HUDEP-2 (cell line): ENCODE measurements around the gene CARD9.
A peak's percentile ranks its signal among the peaks of the same experiment; 100 is the strongest.

Experiments
- DNase-seq, 76 experiments: peaks; one replicate each; lab custom pipeline; 2025; ENCODE audit not compliant: unreplicated experiment in 76 of 76; lab: John Stamatoyannopoulos, UW

CARD9 gene

DNA sequence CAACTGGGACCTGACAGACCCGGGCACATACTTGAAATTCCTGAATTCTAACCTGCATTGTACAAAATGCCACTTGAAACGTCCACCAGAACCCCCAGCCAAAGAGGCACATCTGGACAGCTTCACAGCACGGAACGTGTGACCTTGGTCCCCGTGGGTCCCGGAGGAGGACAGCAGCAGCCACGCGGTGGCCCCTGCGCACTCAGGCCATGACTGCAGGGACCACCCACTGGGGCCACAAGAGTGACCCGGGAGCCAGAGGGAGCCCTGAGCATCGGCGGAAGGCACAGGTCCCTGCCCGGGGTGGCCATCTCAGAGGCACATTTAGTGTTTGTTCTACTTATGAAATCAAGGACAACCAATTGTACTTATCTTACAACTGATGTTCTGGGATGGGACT is 28.6 kb upstream of the CARD9 start:
- no peak for DNase-seq

DNA sequence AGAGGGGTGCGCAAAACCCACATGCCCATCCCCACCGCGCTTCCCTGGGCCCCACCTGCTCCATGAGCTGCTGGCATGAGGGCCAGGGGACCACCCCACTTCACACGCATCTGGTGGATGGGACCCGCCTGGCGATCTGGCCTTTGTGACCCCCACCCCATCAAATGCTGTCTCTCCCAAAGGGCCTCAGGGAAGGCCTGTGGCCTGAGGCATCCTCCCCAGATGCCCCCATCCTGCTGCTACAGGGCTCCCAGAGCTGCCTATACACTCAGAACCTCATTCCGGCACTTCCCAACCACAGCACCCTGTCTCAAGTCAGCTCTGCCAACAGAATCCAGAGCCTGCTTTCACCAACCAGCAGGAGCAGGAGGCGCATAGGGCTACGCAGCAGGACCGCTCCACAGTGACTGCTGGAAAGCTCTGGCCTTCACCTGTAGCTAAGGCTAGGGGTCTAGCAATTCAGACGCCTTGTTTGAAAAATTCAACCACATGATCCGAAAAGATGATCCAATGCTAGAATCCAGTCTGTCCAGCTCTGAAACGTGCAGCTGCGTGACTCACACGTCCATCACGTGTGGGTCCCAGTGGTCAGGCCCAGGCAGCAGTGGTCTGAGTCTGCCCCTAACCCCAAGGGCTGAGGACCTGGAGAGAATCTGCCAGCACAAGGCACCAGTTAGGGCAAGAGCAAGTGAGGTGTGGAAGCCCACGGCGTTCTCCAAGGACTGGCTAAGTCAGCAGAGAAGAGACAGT is 27.9 kb upstream of the CARD9 start:
- no peak for DNase-seq

DNA sequence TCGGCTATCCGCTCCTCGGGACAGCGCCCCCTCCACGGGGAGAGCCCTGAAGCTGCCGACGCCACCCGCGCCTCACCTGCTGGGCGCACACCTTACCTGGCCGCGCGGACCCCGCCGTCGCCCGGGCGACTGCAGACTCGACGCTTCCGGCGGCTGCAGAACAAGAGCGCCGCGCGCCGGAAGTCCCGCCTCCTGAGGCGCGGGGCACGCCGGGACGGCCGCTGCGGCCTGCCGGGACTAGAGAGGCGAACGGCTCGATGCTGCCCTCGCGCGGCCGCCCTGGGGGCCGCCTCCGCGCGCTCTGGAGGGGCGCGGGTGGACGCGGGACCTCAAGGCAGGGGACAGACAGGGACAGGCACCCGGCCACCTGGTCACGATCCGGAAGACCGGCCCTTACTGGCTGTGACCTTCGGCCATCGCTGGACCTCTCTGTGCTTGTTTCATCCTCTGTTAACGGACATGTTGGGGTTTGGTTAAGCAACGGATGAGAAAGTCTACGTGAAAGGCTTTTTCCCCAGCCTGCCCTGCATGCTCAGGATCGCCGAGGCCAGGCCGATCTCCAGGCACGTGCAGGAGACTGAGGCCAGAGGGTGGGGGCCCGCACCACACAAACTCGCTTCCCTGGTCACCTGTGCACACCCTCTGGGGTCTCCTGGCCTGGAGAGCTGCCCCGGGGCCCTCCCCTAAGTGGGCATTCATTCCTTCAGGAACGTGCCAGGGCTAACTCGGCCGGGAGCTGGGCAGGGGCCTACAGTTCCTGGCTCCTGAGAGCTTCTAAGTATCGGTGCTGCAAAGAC is 26.8 kb upstream of the CARD9 start, which contains the start of gene SNAPC4:
Gene SNAPC4, minus strand, starts transcription at position 133 of the 797 bp plus-strand sequence. CDS start 1,742 bp downstream, outside the sequence.
- DNase-seq: peak in 73 of 76 experiments; percentile 4 to 85 (median 70)

DNA sequence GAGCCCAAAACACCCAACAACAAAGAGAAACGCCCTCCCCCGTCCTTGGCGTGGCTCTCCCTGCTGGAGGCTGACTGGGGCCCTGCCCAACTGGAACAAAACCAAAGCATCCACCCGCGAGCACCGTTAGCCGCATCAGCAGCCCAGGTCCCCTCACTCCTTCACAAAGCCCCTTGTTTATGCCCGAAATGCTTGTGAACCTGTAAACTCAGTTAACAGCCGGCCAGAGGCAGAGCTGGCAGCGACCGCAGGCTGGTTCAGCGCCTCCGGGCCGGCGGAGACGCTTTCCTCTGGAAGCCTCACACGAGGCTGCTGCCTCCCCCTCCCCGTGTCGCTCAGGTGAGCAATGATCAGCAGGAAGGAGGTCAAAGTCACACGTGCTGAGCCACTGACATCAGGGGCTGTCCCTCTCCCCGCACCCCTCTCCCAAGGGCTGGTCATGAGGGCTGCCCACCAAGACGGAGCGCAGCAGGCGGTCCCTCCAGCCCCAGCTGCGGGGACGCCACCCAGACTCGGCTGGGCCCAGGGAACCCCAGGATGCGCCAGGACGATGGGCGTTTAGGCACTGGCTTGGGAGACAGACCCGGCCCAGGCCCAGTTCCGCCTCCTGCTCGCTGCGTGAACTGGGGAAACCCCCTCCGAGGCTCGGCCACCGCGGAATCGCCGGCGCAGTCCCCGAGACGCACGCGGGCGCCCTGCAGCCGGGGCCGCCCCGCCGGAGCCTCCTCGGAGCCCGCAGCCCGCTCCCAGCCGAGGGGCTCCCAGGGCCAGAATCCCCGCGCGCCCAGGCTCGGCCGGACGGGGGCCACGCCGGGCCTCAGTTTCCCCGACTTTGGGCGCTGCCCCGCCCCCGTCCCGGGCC is 25.9 kb upstream of the CARD9 start:
- DNase-seq: peak in 58 of 76 experiments; percentile 7 to 68 (median 40)

DNA sequence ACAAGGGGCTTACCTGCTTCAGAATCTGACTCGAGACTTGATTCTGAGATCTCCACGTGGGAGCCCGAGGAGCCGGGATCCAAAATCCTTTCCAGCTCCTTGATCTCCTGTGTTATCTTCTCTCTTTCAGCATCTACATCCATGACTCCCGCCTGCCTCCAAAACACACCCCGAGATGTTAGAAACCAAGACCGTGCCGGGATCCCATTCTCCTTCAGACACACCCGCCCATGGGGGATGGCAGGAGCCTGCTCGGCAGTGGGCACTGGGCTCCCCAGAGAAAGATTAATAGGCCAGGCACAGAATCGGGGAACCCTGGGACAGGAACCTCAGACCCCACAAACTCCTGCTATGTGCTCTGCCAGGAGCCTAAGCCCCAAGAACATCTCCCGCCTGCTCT is 24.8 kb upstream of the CARD9 start:
- DNase-seq: no peak

DNA sequence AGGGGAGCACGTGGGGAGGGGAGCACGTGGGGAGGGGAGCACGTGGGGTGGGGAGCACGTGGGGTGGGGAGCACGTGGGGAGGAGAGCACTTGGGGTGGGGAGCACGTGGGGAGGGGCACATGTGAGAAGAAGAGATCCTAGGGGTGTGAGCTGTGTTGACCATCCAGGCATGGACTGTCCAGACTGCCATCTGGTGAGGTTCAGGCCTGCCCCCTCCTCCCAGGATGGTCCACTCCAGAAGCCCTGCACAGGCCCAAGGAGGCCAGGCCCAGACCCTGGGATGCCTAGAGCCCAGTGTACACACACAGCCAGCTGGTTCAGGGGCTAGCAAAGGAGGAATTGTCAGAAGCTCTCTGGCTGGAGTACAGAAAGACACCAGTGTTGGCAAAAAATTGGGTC is 24.2 kb upstream of the CARD9 start:
- no peak for DNase-seq

DNA sequence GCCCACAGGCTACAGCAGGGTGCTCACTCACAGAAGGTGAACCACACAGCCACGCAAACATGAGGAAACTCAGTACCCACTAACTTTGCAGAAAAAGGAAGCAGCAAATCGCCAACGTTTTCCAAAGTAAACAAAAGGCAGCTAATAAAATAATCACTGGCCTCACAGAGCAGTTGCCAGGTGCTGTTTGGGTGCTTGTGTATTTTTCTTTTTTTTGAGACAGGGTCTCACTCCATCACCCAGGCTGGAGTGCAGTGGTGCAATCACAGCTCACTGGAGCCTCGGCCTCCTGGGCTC is 22.7 kb upstream of the CARD9 start:
- no peak for DNase-seq

DNA sequence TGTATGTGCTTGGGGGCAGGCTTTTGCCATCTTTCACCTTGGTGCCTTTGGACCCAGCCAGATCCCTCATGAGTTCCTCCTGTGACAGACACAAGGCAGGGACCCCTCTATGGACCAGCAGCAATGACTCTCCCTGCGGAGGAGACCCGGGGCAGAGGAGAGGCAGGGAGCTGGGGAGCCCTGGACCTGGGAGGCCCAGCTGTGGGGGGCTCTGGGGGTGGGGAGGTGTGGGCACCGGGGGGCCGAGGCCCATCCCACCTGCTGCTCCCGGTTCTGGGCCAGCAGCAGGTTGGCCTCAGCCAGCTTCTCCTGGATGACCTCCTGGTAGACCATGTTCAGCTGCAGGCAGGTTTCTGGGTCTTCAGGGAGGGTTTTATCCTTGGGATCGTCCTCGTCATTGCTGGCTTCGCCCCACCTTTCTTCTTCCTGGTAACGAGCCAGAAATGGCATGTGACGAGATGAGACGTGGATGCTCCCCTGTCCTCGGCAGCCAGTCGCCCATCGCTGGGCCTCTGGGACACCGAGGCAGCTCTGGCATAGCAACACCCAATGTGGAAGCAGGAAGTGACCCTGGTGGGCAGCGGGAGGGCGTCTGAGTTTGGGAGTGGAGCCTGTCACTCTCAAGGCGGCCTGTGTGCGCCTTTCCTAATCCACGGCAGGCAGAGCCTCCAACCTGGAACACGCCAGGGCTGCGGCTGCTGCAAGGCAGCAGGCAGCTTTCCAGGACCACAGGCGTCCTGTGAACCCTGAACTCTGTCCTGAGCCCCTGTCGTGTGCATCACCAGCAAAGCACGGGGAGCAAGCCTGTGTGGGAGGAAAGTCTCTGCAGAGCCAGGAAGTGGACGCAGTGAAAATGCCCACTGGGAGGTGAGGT is 22.1 kb upstream of the CARD9 start:
- no peak for DNase-seq

DNA sequence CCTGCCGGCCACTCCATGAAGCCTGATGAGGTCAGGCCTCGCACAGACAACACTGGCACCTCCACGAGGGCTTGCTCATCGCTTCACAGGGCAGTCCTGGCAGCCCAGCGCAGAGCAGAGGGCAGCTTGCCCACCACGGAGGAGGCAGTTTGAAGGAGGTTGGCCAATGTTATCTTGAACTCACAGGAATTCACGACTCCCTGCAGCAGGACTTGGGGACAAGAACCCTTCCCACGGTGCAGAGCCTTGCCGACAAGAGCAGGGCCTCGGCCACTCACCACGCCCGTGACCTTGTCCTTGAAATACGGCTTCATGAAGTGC is 21.5 kb upstream of the CARD9 start:
- peak in 31 of 76 experiments; percentile 6 to 63 (median 27) for DNase-seq

DNA sequence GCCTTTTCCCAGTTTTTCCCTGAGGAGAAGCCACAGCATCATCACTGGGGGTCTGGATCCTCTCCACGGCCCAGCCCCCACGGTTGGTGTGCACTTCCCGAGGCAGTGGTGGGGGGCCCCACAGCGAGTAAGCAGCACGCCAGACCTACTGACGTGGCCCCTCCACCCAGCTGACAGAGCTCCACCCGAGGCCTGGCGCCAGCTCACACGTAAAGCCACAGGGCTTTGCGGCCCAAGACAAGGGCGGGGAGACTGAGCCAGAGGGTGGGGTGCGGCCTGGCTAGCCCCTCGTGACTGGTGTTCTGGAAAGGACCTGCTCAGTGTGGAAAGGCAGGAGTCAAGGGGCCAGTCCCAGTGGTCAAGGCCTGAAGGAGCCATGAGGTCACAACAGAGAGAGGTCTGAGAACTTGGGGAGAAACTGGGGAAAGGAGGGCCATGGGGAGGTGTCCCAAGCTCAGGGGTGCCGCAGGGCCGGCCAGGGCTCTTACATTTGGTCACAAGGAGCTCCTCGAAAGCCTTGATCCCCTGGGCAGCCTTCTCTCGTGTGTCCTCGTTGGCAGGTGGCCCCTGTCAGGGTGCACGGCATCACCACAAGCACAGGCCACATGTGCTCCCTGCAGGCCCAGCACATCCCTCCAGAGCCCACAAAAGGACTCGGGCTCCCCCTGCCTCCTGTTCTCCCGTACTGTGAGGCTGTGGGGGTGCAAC is 21.0 kb upstream of the CARD9 start:
- DNase-seq: peak in 45 of 76 experiments; percentile 6 to 62 (median 34)

DNA sequence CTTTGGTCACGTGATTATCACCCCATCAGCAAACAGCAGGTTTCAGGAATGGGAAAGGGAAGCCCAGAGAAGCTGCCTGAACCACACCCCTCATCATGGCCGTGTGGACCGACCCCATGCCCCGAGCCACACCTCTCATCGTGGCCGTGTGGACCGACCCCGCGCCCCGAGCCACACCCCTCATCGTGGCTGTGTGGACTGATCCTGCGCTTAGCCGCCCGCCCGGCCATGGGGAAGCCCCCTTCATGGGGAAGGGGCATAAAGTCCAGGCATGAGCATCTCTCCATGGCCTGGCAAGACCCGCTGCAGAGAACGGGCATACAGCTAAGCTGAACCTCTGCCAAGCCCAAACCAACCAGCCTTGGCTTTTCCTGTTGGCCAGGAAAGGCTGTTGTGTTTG is 20.1 kb upstream of the CARD9 start:
- DNase-seq: no peak

DNA sequence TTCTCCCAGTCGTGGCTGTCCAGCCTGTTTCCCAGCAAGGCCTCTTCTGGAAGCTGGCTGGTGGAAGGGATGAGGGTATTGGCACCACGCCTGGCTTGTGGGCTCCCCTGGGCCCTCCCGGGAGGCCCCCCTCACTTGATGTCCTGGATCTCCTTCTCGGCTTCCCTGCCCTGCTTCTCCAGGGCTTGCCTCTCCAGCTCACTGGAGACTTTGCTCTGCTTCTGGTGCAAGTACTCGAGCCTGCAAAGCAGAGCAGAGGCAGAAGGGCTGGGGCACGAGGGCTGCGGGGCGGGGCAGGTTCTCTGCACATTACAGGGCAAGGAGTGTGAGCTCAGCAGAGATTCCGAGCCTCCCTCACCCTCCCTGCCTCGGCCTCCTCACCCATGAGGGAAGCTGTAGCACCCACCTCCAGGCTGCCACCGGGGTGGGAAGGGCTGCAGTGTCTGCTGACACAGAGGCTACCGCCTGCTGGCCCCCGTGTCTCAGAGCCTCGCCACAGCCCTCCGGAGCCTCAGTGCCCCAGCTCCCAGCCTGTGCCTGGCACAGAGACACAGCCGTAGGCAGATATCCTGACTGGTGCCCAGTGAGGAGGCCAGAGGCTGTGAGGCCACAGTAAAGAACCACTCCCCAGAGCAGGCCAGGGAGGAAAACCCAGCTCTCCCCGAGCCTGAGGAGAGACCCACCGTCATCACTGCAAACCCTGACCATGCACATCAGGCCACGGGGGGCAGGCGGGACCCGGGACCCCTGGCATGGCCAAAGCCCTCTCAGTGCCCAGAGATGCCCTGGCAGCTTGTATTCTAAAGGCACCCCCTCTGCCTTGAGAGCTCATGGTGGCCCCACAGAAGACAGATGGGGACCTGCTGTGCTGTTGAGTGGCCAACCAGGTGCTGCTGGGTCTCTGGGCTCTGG is 19.3 kb upstream of the CARD9 start:
- no peak for DNase-seq

DNA sequence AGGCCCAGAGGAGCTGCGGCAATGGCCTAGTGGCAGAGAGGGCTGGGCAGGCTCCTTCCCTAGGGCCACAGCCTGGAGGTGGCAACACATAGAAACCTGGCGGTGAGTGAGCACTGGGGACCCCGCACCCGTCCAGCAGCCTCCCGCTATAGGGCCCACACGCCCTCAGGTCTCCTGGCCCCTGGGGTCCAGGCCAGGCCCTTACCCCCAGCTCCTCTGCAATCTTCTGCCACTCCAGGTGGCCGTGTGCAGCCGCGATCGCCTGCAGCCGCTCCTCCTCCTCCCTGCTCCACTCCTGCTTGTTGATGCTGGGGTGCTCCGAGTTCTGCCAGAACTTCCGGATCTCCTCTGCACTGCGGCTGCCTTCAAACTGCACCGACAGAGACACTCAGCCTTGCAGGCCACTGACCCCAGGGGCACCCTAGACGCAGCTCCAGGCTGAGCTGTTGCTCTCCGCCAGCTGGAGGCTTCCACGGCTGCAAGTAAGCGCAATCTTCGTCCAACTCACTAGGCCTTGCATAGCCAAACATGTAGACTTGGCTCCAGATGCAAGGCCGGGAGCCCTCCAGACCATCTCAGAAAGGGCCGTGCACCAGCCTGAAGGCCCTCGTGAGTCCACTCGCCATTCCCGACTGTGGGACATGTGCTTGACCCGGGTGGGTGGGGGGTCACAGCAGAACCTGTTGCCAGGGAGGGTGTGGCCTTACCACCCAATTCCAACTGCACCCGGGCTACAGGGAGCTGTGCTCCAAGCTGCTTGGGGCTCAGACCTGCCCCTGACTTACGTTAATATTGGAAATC is 18.5 kb upstream of the CARD9 start:
- DNase-seq: no peak

DNA sequence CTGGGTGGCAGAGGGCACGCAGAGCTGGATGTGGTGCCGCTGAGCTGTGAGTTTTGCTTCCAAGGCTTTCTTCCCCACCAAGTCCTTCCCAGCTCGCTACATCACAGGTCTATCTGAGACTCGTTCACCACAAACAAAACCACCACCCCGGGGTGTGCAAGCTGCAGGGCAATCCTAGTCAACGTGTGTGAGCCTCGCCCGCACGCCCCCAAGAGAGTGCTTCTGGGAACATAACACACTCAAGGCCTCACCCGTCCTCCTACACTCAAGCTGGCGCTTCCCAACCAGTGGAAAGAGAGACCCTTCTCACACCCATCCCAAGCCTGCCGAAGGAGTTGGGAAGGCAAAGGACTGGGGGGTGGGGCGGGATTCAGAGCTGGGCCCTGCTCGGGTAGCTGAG is 15.9 kb upstream of the CARD9 start:
- peak in 43 of 76 experiments; percentile 8 to 59 (median 33) for DNase-seq

DNA sequence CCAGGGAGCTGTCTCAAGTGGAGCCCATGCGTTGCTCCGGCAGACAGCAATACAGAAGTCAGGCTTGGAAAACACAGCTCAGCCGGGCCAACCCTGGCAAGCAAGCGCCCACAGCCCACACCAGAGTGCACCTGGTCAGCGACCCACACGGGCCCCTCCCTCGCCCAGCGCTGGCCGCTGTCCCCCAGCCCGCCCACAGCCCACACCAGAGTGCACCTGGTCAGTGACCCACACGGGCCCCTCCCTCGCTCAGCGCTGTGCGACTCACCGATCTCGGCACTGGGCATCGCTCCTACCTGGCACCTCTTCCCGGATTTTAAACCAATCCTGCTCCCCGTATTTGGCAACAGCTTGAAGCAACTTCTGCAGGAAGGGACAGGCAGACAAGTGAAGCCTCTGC is 13.7 kb upstream of the CARD9 start:
- DNase-seq: no peak

DNA sequence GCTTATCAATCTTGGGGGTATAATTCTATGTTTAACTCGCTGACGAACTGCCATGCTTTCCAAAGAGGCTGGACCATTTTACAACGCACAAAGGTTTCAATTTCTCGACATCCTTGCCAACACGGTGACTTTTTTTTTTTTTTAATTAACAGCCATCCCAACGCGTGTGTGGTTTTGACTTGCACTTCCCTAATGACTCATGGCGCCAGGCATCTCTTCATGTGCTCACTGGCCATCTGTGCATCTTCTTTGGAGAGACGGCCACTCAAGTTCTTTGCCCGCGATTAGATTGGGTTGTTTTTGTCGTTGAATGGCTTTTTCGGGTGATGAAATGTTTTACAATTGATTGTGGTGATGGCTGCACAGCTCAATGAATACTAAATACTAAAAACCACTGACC is 12.5 kb upstream of the CARD9 start:
- DNase-seq: no peak

DNA sequence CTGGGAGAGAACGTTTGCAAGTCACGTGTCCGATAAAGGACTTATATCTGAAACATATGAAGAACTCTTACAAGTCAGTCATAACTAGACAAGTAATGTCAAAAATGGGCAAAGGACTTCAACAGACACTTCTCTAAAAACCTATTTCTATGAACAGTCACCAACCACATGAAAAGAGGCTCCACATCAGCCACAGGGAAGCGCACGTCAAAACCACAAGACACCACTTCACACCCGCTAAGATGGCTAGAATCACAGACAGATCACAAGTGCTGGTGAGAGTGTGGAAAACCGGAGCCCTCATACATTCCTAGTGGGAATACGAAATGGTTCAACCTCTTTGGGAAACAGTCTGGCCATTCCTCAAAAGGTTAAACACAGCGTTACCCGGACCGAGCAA is 11.5 kb upstream of the CARD9 start:
- no peak for DNase-seq

DNA sequence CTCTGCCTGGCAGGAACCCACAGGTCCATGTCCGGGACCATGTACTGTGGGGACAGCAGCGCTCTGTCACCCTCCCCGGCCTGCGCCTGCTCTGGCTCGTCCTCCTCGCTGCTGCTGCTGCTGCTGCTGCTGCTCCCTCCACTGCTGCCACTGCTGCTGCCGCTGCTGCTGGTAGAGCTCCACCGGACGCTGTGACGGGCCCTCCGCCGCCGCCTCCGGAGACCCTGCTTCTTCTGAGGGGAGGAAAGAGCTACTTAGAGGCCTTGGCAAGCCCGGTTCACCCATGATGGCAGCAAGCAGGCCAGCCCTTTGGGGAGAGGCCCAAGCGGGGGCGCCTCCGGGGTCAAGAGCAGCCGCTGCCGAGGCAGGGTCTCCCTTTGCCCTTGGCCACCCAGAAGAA is 10.0 kb upstream of the CARD9 start:
- DNase-seq: no peak
